HCT116 (cell line): Measurements from ENCODE around the gene ACER2. TPM values are rescaled to one million over a fixed set of nuclear protein-coding genes. Genes with fewer than 3 reads are reported as not detected.
"Not testable (repeated sequence)": the region's sequence is repeated elsewhere in the genome, so short reads cannot be mapped to it uniquely, and the experiment has no call there.

Source experiments
- ATAC-seq: fragments of 200-7000 bp; cut with Tn5 transposase; 2 replicates; pipeline ENCODE4 v1.9.1; 2020; ENCODE audit warnings: mild to moderate bottlenecking, moderate library complexity
- BruUV-seq: library from RNA; stranded (reverse); fragments of 400-500 nt; replicated peaks from 2 replicates; lab custom pipeline; 2021; lab: Mats Ljungman, UMichigan
- CTCF ChIA-PET: fragments of 300-600 bp; sonication (Branson Sonifier 250); formaldehyde crosslinking; loops from one replicate; lab custom pipeline; 2021; ENCODE audit warnings: antibody characterized with exemption; lab: Charles Lee
- POLR2A ChIA-PET: fragments of 300-600, 350-600 bp; sonication (Branson Sonifier 250); formaldehyde crosslinking; loops from one replicate; lab custom pipeline; 2021; ENCODE audit warnings: antibody characterized with exemption; lab: Charles Lee
- RAD21 ChIA-PET, 2 experiments: fragments of 300-600 bp; sonication (Branson Sonifier 250); formaldehyde crosslinking; loops; one replicate each; lab custom pipeline; 2023; ENCODE audit warnings: low total read pairs in 2 of 2; ENCODE audit not compliant: uncharacterized antibody in 2 of 2, unreplicated experiment in 2 of 2, low non-redundant PET in 1 of 2; lab: Charles Lee
- DNase-seq: peaks from one replicate; pipeline ENCODE4 v3.0.0-alpha.2; 2010; ENCODE audit warnings: low read depth, low spot score
- H2AFZ ChIP-seq: fragments of 200-600 bp; shearing (Covaris generic), sonication (generic); 2 replicates; pipeline ENCODE4 v1.6.1; 2017; ENCODE audit warnings: low read depth, mixed run types, mixed read lengths, antibody characterized with exemption, low read length; ENCODE audit not compliant: poor library complexity, severe bottlenecking
- H3K27ac ChIP-seq: 2 replicates; pipeline ENCODE4 v1.5.1; 2012; ENCODE audit warnings: low read depth, low read length
- H3K27me3 ChIP-seq: fragments of 200-600 bp; sonication (generic); 2 replicates; pipeline ENCODE4 v1.6.1; 2016; ENCODE audit warnings: mixed run types, low read length, mixed read lengths; ENCODE audit not compliant: insufficient read depth
- H3K36me3 ChIP-seq, 2 experiments: fragments of 200-500 bp in 1 of 2; fragments of 200-600 bp in 1 of 2; sonication (Bioruptor generic) in 1 of 2; sonication (generic) in 1 of 2; 2 replicates each; pipeline versions ENCODE4 v1.5.1 to v1.6.1; 2014 to 2016; ENCODE audit warnings: low read length in 2 of 2, inconsistent platforms in 1 of 2, mixed read lengths in 1 of 2, mixed run types in 1 of 2; ENCODE audit not compliant: insufficient read depth in 2 of 2, control insufficient read depth in 1 of 2
- H3K4me1 ChIP-seq, 2 experiments: fragments of 200-600 bp in 1 of 2; sonication (generic) in 1 of 2; 2 replicates each; pipeline versions ENCODE4 v1.5.1 to v1.6.1; 2012 to 2017; ENCODE audit warnings: low read length in 2 of 2, inconsistent platforms in 1 of 2, mild to moderate bottlenecking in 1 of 2, mixed read lengths in 1 of 2, mixed run types in 1 of 2, moderate library complexity in 1 of 2; ENCODE audit not compliant: insufficient read depth in 2 of 2, control insufficient read depth in 1 of 2
- H3K4me2 ChIP-seq: fragments of 200-600 bp; sonication (generic); 2 replicates; pipeline ENCODE4 v1.6.1; 2017; ENCODE audit warnings: mixed run types, low read length, mixed read lengths
- H3K4me3 ChIP-seq, 2 experiments: fragments of 200-600 bp in 1 of 2; sonication (generic) in 1 of 2; replicated peaks in 1 of 2; 2 replicates each; pipeline ENCODE4 v1.5.1; 2011 to 2016; ENCODE audit warnings: low read length in 2 of 2, control low read depth in 1 of 2, low read depth in 1 of 2, mild to moderate bottlenecking in 1 of 2, mixed read lengths in 1 of 2, mixed run types in 1 of 2
- H3K79me2 ChIP-seq: fragments of 200-600 bp; sonication (generic); 2 replicates; pipeline ENCODE4 v1.6.1; 2017; ENCODE audit warnings: mild to moderate bottlenecking, mixed run types, low read length, moderate library complexity, mixed read lengths; ENCODE audit not compliant: insufficient read depth
- H3K9ac ChIP-seq: fragments of 200-600 bp; sonication (generic); 2 replicates; pipeline ENCODE4 v1.6.1; 2016; ENCODE audit warnings: low read length, mixed read lengths
- H3K9me2 ChIP-seq: fragments of 200-600 bp; sonication (generic), shearing (Covaris generic); 2 replicates; pipeline ENCODE4 v1.6.1; 2017; ENCODE audit warnings: mixed run types, mild to moderate bottlenecking, moderate library complexity; ENCODE audit not compliant: insufficient read depth
- H3K9me3 ChIP-seq, 2 experiments: fragments of 200-500 bp in 1 of 2; fragments of 200-600 bp in 1 of 2; sonication (Bioruptor generic) in 1 of 2; sonication (generic) in 1 of 2; 2 replicates each; pipeline ENCODE4 v1.6.1; 2014 to 2017; ENCODE audit warnings: low read length in 2 of 2, mixed read lengths in 2 of 2, inconsistent platforms in 1 of 2, low read depth in 1 of 2, mild to moderate bottlenecking in 1 of 2, mixed run types in 1 of 2, moderate library complexity in 1 of 2; ENCODE audit not compliant: control insufficient read depth in 1 of 2, insufficient read depth in 1 of 2
- H4K20me1 ChIP-seq: fragments of 200-600 bp; sonication (generic), shearing (Covaris generic); 2 replicates; pipeline ENCODE4 v1.6.1; 2017; ENCODE audit warnings: mixed run types, mild to moderate bottlenecking, moderate library complexity; ENCODE audit not compliant: insufficient read depth
- CBX3 ChIP-seq: IDR thresholded peaks from 2 replicates; pipeline ENCODE4 v1.6.1; 2012; ENCODE audit warnings: low read depth
- CEBPB ChIP-seq: IDR thresholded peaks from 2 replicates; pipeline ENCODE4 v1.6.1; 2012; ENCODE audit warnings: low read depth
- EGR1 ChIP-seq: IDR thresholded peaks from 2 replicates; pipeline ENCODE4 v1.6.1; 2012; ENCODE audit warnings: low read depth
- ELF1 ChIP-seq: IDR thresholded peaks from 2 replicates; pipeline ENCODE4 v1.6.1; 2012; ENCODE audit warnings: low read depth, borderline replicate concordance
- EZH2 ChIP-seq: fragments of 200-600 bp; sonication (generic); IDR thresholded peaks from 2 replicates; pipeline ENCODE4 v1.6.1; 2017; ENCODE audit warnings: antibody characterized with exemption, mixed run types
- EZH2phosphoT487 ChIP-seq: fragments of 200-600 bp; IDR thresholded peaks from 2 replicates; pipeline ENCODE4 v1.6.1; 2018; ENCODE audit warnings: antibody characterized with exemption, borderline replicate concordance
- FOSL1 ChIP-seq: IDR thresholded peaks from 2 replicates; pipeline ENCODE4 v1.6.1; 2012; ENCODE audit warnings: low read depth
- JUND ChIP-seq: IDR thresholded peaks from 2 replicates; pipeline ENCODE4 v1.6.1; 2012
- MAX ChIP-seq: IDR thresholded peaks from 2 replicates; pipeline ENCODE4 v1.6.1; 2012
- POLR2AphosphoS5 ChIP-seq: IDR thresholded peaks from 2 replicates; pipeline ENCODE4 v1.6.1; 2011; ENCODE audit warnings: mild to moderate bottlenecking, low read depth, low read length, moderate library complexity
- RAD21 ChIP-seq: IDR thresholded peaks from 2 replicates; pipeline ENCODE4 v1.6.1; 2012; ENCODE audit warnings: low read depth, mild to moderate bottlenecking
- SIN3A ChIP-seq: IDR thresholded peaks from 2 replicates; pipeline ENCODE4 v1.6.1; 2012; ENCODE audit warnings: low read depth
- SRF ChIP-seq: IDR thresholded peaks from 2 replicates; pipeline ENCODE4 v1.6.1; 2012; ENCODE audit warnings: low read depth
- YY1 ChIP-seq: IDR thresholded peaks from 2 replicates; pipeline ENCODE4 v1.6.1; 2011; ENCODE audit warnings: low read length, low read depth, moderate library complexity, mild to moderate bottlenecking; ENCODE audit not compliant: insufficient replicate concordance; ENCODE audit errors: extremely low read depth
- ZBTB33 ChIP-seq: IDR thresholded peaks from 2 replicates; pipeline ENCODE4 v1.6.1; 2011; ENCODE audit warnings: mild to moderate bottlenecking, low read length, moderate library complexity; ENCODE audit not compliant: insufficient replicate concordance; ENCODE audit errors: extremely low read depth
- ZNF274 ChIP-seq: fragments of 200-500 bp; sonication (Bioruptor generic); IDR thresholded peaks from 2 replicates; pipeline ENCODE4 v1.6.1; 2014; ENCODE audit warnings: mild to moderate bottlenecking, low read depth, low read length, inconsistent platforms
- intact Hi-C: fragments of 100-400 bp; cut with micrococcal nuclease; formaldehyde crosslinking; loops from 2 replicates; pipeline ENCODE4 v1.10.0; 2022
- total RNA-seq: library from RNA; stranded (reverse); gene quantifications from one replicate; pipeline ENCODE4 v1.2.1, GENCODE V29; 2021; ENCODE audit not compliant: unreplicated experiment

Gene ACER2
- total RNA-seq, 1 experiment from 2014 or later: 4.3 TPM

- POLR2A ChIA-PET: interaction anchor here (0.9 kb wide), 1 partner anchor 9 kb away, joined by 4 read pairs; no protein-coding TSS in a partner anchor
- H3K9me3 ChIP-seq, H2AFZ ChIP-seq, H3K4me3 ChIP-seq, H3K9me2 ChIP-seq, ATAC-seq, H3K79me2 ChIP-seq, H4K20me1 ChIP-seq, RAD21 ChIA-PET, H3K27me3 ChIP-seq, DNase-seq, H3K9ac ChIP-seq, CTCF ChIA-PET, H3K27ac ChIP-seq, intact Hi-C loops, H3K4me2 ChIP-seq, BruUV-seq, H3K36me3 ChIP-seq: not testable (repeated sequence)
- peaks cover 8 to 26% of the 10 kb centered on the region in 2 experiments for H3K4me1 ChIP-seq
These were observed 4.6 kb downstream of the ACER2 start for GRCh38 chr9:19413456-19413855.

- CTCF ChIA-PET: no interaction called here
- RAD21 ChIA-PET: no interaction called here
- ATAC-seq: no peak
- intact Hi-C loops: no loop called here
- Histone ChIP-seq H3K4me2 (no peak overlapping the region), H2AFZ (no peak overlapping the region), H3K79me2 (no peaks in the 10 kb centered on the region), H3K36me3 (no peaks in the 10 kb centered on the region), H3K4me1 (peaks cover 0 to 7% of the 10 kb centered on the region in 2 experiments; a peak in 2 of 4 replicates), H3K9me2 (no peaks in the 10 kb centered on the region), H4K20me1 (no peaks in the 10 kb centered on the region), H3K9ac (no peak overlapping the region), H3K4me3 (no peak overlapping the region), H3K27ac (no peak overlapping the region), H3K9me3 (no peaks in the 10 kb centered on the region), H3K27me3 (no peaks in the 10 kb centered on the region)
- DNase-seq: no peak
- no peak for TF ChIP-seq CBX3
- no peak for TF ChIP-seq ZBTB33
- no peak for TF ChIP-seq EGR1
- no peak for TF ChIP-seq EZH2
- no peak for TF ChIP-seq JUND
- no peak for TF ChIP-seq MAX
- no peak for TF ChIP-seq ZNF274
- no peak for TF ChIP-seq POLR2AphosphoS5
- TF ChIP-seq CEBPB: no peak
- TF ChIP-seq RAD21: no peak
- TF ChIP-seq SRF: no peak
- TF ChIP-seq SIN3A: no peak
- TF ChIP-seq FOSL1: no peak
- TF ChIP-seq EZH2phosphoT487: no peak
- TF ChIP-seq YY1: no peak
- no peak for TF ChIP-seq ELF1
- POLR2A ChIA-PET: no interaction called here
- no TSS peak for BruUV-seq
These were observed 7.3 kb downstream of the ACER2 start for GRCh38 chr9:19416143-19416542.
